HG03175 (cell line): ENCODE data around the gene FTSJ3.
A peak's percentile ranks its signal among the peaks of the same experiment; 100 is the strongest.
"Not testable (repeated sequence)": the region's sequence is repeated elsewhere in the genome, so short reads cannot be mapped to it uniquely, and the experiment has no call there.

Experiments
- ATAC-seq: cut with Tn5 transposase; IDR thresholded peaks from one replicate; pipeline ENCODE4 v1.9.1; 2021; ENCODE audit warnings: mild to moderate bottlenecking, moderate library complexity; ENCODE audit not compliant: unreplicated experiment

Gene FTSJ3, protein sequence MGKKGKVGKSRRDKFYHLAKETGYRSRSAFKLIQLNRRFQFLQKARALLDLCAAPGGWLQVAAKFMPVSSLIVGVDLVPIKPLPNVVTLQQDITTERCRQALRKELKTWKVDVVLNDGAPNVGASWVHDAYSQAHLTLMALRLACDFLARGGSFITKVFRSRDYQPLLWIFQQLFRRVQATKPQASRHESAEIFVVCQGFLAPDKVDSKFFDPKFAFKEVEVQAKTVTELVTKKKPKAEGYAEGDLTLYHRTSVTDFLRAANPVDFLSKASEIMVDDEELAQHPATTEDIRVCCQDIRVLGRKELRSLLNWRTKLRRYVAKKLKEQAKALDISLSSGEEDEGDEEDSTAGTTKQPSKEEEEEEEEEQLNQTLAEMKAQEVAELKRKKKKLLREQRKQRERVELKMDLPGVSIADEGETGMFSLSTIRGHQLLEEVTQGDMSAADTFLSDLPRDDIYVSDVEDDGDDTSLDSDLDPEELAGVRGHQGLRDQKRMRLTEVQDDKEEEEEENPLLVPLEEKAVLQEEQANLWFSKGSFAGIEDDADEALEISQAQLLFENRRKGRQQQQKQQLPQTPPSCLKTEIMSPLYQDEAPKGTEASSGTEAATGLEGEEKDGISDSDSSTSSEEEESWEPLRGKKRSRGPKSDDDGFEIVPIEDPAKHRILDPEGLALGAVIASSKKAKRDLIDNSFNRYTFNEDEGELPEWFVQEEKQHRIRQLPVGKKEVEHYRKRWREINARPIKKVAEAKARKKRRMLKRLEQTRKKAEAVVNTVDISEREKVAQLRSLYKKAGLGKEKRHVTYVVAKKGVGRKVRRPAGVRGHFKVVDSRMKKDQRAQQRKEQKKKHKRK

DNA sequence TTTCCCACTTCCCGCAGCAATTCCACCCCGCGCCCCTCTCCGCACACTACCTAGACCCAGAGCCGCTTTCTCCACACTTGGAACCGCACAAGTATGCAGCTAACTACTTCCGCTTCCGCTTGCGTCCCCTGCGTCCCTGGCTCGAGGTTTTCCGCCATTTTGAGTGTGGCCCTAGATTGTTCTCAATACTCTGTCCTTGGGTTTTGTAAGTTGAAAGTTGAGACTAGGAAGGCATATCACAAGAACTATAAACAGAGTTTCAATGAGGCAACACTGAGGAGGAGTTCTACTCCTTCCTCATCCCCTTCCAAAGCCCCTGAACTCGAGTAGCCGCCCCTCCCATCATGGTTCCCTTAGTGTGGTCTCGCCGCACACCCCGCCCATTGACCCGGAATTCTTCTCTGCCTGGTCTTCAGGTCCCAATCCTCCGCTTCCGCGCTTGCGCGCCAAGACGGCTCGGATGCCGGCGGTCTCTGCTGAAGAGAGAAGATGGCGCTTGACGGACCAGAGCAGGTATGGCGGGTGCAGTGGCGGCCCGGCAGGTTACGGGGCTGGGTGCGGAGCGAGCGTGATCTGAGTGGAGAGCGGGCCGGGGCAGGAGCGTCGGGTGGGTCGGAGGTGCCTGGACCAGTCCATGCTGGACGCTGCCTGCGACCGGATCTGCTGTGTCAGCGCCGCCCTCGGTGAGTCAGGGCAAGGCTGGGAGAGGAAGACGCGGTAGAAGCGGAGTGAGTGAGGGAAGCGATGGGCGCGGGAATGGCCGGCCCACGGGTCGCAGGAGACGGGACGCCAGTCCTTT is at the start of gene FTSJ3, which contains the start of gene PSMC5:
FTSJ3 (minus strand) TSS at position 662 of the 799 bp plus-strand sequence. CDS start 761 bp downstream, outside the sequence.
PSMC5 (plus strand) TSS at position 430 of the 799 bp plus-strand sequence; CDS start at position 490, 60 bp downstream.
- peak; percentile 89 for ATAC-seq

DNA sequence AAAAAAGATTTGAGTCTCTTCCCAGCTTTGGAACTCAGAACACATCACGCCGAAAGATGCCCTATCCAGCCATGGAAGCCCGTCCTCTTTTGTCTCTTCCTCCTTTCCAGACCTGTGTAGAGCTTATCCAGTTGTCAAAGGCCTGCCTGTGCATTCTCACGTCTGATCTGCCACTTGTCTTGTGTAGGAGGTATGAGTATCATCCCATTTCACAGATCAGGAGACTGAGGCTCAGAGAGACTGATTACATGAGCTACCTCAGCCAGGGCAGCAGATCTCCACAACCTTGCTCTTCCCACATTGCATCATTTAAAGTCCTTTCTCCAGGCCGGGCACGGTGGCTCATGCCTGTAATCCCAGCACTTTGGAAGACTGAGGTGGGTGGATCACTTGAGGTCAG is 47.2 kb upstream of the FTSJ3 start:
- ATAC-seq, result not testable (repeated sequence)

- not testable (repeated sequence) for ATAC-seq
Measured at GRCh38 chr17:63874061-63874626, 46.7 kb upstream of the FTSJ3 start.

- ATAC-seq, result not testable (repeated sequence)
Measured at GRCh38 chr17:63873577-63873976, 46.1 kb upstream of the FTSJ3 start, which contains the start of gene CSH2. TSS of gene CSH2 (minus strand) at chr17:63873677. CDS start at chr17:63873614, 63 bp downstream.

DNA sequence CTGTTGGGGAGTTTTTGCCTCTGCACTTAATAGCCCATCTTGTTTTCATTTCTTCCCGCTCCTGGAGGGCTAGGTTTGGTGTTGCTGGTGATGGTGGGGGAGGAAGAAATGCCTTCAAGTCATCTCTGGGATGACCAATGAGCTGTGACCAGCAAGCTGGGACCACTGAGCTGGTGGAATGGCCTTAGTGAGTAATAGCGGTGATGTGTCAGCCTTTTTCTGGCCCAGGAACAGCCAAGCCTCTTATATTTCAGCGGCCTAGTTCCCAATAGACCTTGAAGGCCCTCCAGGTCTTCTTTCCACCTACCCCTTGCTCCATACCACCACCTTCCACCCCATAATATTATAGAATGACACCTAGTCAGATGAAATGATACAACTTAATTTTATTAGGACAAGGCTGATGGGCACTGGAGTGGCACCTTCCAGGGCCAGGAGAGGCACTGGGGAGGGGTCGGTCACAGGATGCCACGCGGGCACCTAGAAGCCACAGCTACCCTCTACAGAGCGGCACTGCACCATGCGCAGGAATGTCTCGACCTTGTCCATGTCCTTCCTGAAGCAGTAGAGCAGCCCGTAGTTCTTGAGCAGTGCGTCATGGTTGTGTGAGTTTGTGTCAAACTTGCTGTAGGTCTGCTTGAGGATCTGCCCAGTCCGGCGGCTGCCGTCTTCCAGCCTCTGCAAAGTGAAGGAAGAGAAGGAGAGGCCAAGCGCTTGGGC is 44.3 kb upstream of the FTSJ3 start:
- ATAC-seq, result not testable (repeated sequence)

GRCh38 chr17:63870292-63870665 is 42.8 kb upstream of the FTSJ3 start:
- ATAC-seq, result not testable (repeated sequence)

- ATAC-seq, result not testable (repeated sequence)
Measured at GRCh38 chr17:63869491-63870291, 42.2 kb upstream of the FTSJ3 start.

DNA sequence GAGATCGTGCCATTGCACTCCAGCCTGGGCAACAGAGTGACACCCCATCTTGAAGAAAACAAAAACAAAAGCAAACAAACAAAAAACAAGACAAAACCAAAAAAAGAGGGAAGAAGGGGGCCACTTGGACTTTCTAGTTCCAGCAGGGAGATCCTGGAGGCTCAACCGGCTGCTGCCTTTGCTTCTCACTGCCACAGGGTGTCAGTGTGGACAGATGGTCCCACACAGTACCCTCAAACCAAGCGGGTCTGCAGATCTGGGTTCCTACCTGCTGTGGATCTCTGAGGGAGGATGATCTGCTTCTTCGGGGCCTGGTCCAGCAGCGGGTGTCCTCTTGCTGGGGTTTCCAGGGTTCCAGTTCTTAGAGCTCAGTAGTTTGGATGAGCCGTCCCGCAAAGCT is 39.2 kb upstream of the FTSJ3 start:
- ATAC-seq, result not testable (repeated sequence)

DNA sequence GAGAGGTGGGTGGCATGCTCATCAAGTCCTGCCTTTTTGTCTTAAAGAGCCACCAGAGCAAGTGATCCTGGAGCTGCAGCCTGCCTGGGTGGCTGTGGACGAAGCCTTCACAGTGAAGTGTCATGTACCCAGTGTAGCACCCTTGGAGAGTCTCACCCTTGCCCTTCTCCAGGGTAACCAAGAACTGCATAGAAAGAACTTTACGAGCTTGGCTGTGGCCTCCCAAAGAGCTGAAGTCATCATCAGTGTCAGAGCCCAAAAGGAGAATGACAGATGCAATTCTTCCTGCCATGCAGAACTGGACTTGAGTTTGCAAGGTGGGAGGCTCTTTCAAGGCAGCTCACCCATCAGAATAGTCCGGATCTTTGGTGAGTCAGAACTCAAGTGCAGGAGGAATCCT is 31.8 kb upstream of the FTSJ3 start:
- no peak for ATAC-seq

DNA sequence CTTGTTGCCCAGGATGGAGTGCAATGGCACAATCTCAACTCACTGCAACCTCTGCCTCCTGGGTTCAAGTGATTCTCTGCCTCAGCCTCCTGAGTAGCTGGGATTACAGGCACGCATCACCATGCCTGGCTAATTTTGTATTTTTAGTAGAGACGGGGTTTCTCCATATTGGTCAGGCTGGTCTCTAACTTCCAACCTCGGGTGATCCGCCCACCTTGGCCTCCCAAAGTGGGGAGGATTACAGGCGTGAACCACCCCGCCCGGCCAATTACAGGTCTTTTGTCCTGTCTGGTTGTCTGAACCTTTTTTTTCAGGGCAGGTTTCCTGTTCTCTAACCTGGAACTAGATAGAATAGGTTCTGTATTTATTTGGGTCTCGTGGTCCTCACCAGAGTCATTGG is 29.0 kb upstream of the FTSJ3 start:
- ATAC-seq, result not testable (repeated sequence)

DNA sequence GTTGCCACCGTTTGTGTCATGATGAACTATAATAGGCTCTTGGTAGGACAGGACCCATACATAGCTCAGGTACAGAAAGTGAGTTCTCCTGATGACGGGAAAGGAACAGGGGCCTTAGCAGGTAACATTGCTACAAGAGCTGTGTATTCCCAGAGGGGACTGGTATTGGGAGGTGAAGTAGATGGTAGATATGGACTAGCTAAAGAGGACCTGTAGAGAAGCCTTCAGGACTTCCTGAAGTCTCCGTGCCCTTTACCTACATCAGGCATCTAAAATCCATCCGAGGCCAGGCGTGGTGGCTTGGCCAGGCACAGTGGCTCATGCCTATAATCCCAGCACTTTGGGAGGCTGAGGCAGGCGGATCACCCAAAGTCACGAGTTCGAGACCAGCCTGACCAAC is 27.7 kb upstream of the FTSJ3 start:
- no peak for ATAC-seq

- no peak for ATAC-seq
Measured at GRCh38 chr17:63854709-63855108, 27.2 kb upstream of the FTSJ3 start.

DNA sequence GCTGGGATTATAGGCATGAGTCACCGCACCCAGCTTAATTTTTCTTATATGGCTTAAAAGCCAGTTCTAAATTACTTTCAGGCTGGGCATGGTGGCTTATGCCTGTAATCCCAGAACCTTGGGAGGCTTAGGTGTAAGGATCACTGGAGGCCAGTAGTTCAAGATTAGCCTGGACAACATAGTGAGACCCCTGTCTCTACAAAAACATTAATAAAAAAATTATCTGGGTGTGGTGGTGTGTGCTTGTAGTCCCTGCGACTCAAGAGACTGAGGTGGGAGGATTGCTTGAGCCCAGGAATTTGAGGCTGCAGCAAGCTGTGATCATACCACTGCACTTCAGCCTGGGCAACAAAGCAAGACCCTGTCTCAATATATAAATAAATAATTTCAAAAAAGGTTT is 25.8 kb upstream of the FTSJ3 start:
- ATAC-seq, result no peak

GRCh38 chr17:63850401-63850800 is 22.9 kb upstream of the FTSJ3 start:
- ATAC-seq, result no peak

DNA sequence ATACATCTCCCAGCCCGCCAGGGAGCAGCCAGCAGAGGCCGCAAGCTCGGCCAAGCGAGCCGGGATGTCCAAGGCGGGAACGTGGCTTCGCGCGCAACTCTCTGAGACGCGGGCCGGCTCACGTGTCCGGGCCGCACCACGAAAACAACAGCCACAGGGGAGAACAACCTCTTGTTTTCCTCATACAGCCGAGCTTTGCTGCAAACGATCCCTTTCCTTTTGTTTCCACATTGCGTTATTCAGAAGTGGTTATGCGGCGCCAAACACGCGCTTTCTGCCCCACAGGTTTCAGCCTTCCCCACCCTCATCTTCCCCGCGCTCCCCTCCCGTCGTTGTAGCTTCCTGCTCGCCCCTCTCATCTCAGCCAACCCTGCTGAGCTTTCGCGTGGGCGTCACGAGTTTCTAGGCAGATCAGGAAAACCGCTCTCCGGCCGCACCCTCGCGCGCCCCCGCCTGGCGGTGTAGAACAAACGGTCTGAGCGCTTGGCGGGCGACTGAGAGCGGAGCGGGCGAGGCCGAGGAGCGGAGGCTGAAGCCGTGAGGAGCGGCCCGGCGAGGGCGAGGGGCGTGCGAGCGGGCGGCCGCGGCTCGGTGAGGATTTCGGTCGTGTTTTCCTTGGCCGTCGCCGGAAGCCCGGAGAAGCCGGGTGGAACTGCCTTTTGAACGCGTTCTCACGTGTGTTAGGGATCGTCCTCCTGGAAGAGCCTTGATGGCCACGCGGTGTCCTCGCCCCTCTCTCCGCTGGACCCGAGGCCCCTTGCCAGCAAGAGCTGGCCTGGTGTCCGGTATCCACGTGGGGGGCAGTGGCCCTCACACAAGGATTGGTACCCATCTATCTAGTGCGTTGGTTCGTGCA is 21.6 kb upstream of the FTSJ3 start:
- peak; percentile 97 for ATAC-seq

DNA sequence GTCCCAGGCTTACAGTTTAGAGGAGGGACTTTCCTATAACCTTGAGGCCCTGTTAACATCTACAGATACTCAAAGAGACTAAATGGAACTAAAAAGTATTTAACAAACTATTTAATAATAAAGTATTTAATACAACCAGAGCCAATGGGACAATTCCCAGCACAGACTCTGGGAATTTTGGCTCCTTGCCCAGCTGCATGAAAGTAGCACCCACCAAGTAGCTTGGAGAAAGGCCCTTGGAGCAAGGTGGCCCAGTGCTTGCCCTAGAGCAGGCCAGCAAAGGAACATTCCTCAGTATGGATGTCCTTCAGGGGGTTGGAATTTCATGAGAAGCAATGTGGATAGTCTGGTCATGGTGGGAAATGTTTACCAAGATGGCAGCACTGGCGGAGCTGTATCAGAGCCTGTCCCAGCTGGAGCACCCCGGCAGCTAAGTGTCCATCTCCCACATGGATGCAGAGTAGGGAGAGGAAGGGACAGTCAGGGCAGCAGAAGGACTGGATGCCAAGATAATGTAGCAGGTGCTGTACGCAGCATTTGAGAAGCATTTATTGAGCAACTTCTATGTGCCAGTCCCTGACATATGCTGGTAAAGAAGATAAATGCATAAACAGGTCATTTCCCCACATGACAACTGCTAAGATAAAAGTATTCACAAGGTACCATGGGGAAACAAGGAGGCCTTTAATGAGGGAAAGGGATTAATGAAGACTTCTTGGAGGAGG is 20.2 kb upstream of the FTSJ3 start:
- ATAC-seq, result no peak

DNA sequence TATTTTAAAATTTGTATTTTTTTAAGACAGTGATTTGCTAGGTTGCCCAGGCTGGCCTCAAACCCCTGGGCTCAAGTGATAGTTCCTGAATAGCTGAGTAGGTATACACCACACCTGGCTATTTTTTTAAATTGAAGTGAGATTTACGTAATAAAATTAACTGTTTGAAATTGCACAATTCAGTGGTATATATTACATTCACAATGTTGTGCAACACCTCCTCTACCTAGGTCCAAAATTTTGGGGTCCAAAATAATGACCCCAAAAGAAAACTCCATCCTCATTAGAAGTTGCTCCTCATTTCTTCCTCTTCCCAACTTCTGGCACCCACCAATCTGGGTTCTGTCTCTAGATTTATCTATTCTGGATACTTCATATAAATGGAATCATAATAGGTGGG is 18.0 kb upstream of the FTSJ3 start:
- ATAC-seq, result no peak
